Measurements from ENCODE around the gene XPO5. TPM values are rescaled to one million over a fixed set of nuclear protein-coding genes. Genes with fewer than 3 reads are reported as not detected.
"Not testable (repeated sequence)": the region's sequence is repeated elsewhere in the genome, so short reads cannot be mapped to it uniquely, and the experiment has no call there.

Gene XPO5
- total RNA-seq, 1 donor from 2014 or later = 32.4 TPM

DNA sequence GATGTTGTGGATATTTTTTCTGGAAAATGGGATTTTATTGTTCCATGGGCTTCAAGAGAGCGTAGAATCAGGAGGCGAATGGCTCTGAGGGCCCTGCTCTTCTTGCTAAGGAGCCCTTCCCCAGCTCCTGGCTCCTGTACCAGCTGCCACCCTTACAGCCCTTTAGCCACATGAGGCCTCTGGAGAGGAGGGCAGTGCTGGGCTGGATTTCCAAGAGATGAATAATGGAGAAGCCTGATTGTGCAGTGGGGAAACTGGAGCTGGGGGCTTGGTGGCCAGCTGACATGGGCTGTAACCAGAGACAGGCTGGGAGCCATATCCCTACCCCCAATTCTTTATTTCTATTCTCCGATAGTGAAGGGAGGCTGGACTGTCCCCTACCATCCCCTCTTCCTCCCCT is 74.9 kb downstream of the XPO5 start:
- TF ChIP-seq, protein P1, sequence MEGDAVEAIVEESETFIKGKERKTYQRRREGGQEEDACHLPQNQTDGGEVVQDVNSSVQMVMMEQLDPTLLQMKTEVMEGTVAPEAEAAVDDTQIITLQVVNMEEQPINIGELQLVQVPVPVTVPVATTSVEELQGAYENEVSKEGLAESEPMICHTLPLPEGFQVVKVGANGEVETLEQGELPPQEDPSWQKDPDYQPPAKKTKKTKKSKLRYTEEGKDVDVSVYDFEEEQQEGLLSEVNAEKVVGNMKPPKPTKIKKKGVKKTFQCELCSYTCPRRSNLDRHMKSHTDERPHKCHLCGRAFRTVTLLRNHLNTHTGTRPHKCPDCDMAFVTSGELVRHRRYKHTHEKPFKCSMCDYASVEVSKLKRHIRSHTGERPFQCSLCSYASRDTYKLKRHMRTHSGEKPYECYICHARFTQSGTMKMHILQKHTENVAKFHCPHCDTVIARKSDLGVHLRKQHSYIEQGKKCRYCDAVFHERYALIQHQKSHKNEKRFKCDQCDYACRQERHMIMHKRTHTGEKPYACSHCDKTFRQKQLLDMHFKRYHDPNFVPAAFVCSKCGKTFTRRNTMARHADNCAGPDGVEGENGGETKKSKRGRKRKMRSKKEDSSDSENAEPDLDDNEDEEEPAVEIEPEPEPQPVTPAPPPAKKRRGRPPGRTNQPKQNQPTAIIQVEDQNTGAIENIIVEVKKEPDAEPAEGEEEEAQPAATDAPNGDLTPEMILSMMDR (IDR thresholded peaks at IDR 0.05) = no peak
- Mint-ChIP-seq H3K4me3 (ENCODE audit: unreplicated experiment) (no peak overlapping the region), H3K36me3 (ENCODE audit: low read depth) (peaks cover 23% of the 10 kb centered on the region)

DNA sequence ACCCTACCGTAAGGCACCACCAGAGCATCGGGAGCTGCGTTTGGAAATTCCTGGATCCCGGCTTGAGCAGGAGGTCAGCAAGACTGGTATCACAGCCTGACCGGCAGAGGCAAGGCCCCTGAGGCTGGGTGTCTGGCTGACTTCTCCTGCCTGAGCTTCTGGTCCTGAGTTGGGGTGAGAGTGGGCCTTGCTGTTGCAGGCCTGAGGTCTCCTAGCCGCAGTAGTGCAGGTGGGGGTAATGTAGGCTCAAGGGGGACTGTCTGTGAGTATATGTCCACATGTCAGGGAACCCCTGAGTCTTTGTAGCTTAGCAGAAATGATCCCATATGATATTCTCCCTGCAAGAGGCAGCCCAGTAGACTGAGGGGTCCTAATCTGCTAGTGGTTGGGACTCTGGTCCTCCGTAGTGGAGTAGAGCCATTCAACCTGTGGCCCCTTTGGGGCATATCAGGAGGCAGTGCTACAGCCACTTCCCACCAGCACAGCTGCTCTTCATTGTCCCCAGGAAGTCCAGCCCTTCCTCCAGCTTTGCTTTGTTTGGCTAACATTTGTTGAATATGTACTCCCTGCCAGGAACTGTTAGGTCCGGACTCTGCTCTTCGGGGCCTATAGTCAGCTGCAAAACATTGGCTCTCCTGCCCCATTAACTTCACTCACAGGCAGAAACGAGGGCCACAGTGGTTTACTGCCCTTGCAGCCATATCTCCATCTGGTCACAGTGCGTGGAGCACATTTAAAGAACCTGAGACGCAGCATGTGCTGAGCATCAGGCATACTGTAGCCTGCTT is 76.6 kb downstream of the XPO5 start:
- no peak overlapping the region for H3K4me3 Mint-ChIP-seq (ENCODE audit: unreplicated experiment)
- H3K36me3 Mint-ChIP-seq (ENCODE audit: low read depth) = peaks cover 22% of the 10 kb centered on the region
- TF ChIP-seq, protein P1 (IDR thresholded peaks at IDR 0.05) = no peak
- peaks cover 35% of the 10 kb centered on the region for H3K4me1 Mint-ChIP-seq (ENCODE audit: low read depth)
- H3K9me3 Mint-ChIP-seq (ENCODE audit: low read depth) = no peaks in the 10 kb centered on the region
- no peaks in the 10 kb centered on the region for H3K27me3 Mint-ChIP-seq (ENCODE audit: low read depth)
- no peak overlapping the region for H3K27ac Mint-ChIP-seq (ENCODE audit: unreplicated experiment)
- no peak for DNase-seq (ENCODE audit: low spot score)

More for the DNA sequence above, 74.9 kb downstream of the XPO5 start:
- no peaks in the 10 kb centered on the region for H3K9me3 Mint-ChIP-seq (ENCODE audit: low read depth)
- H3K4me1 Mint-ChIP-seq (ENCODE audit: low read depth) = peaks cover 25% of the 10 kb centered on the region
- H3K27ac Mint-ChIP-seq (ENCODE audit: unreplicated experiment) = no peak overlapping the region
- H3K27me3 Mint-ChIP-seq (ENCODE audit: low read depth) = no peaks in the 10 kb centered on the region
- no peak for DNase-seq (ENCODE audit: low spot score)

DNA sequence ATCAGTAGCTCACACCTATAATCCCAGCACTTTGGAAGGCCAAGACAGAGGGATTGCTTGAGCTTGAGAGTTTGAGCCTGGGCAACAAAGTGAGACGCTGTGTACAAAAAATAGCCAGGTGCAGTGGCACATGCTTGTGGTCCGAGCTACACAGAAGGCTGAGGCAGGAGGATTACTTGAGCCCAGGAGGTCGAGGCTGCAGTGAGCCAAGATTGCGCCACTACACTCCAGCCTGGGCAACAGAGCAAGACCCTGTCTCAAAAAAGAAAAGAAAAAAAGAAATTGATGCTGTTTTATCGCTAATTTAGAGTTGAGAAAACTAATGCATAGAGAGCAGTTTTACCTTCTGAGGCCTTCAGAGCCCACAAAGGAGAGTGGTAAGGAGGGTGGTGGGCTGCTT is 77.5 kb downstream of the XPO5 start:
- not testable (repeated sequence) for H3K27me3 Mint-ChIP-seq (ENCODE audit: low read depth); H3K9me3 Mint-ChIP-seq (ENCODE audit: low read depth); H3K27ac Mint-ChIP-seq (ENCODE audit: unreplicated experiment); H3K4me3 Mint-ChIP-seq (ENCODE audit: unreplicated experiment); DNase-seq (ENCODE audit: low spot score)
- Mint-ChIP-seq H3K4me1 (ENCODE audit: low read depth) (peaks cover 35% of the 10 kb centered on the region), H3K36me3 (ENCODE audit: low read depth) (peaks cover 18% of the 10 kb centered on the region)

DNA sequence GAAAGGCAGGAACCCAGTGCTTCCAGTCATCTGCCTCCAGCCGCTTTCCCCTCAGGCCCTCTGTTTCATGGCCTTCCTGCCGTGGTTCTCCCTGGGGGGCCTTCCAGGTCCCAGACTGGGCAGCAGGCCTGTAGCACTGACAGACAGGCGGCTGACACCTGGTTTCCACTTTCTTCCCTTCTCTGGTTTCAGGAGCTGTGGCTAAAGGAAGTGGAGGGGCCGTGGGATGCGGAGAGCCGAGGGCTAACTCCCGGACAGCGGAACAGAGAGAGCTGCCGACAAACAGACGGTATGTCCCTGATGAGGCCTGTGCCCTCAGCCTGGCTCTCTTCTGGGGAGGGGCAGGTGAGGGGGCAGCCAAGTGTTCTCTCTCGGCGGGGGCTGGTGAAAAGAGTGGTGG is 78.1 kb downstream of the XPO5 start:
- DNase-seq (ENCODE audit: low spot score) = no peak
- H3K4me3 Mint-ChIP-seq (ENCODE audit: unreplicated experiment) = no peak overlapping the region
- H3K27ac Mint-ChIP-seq (ENCODE audit: unreplicated experiment) = no peak overlapping the region
- H3K27me3 Mint-ChIP-seq (ENCODE audit: low read depth) = no peaks in the 10 kb centered on the region
- peaks cover 41% of the 10 kb centered on the region for H3K4me1 Mint-ChIP-seq (ENCODE audit: low read depth)
- peaks cover 16% of the 10 kb centered on the region for H3K36me3 Mint-ChIP-seq (ENCODE audit: low read depth)
- TF ChIP-seq, protein P1 (IDR thresholded peaks at IDR 0.05) = no peak
- no peaks in the 10 kb centered on the region for H3K9me3 Mint-ChIP-seq (ENCODE audit: low read depth)

DNA sequence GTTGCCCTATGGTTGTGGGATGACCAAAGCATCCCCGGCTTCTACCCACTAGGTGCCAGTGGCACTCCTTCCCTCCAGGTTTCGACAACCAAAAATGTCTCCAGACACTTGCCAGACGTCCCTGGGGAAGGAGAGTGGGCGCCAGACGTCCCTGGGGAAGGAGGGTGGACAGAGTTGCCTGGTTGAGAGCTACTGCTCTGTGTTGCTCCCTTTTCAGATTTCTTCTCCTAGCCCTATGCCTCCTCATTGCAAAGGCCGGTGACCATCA is 78.8 kb downstream of the XPO5 start:
- no peak overlapping the region for H3K4me3 Mint-ChIP-seq (ENCODE audit: unreplicated experiment)
- peaks cover 16% of the 10 kb centered on the region for H3K36me3 Mint-ChIP-seq (ENCODE audit: low read depth)
- no peaks in the 10 kb centered on the region for H3K9me3 Mint-ChIP-seq (ENCODE audit: low read depth)
- no peak overlapping the region for H3K27ac Mint-ChIP-seq (ENCODE audit: unreplicated experiment)
- TF ChIP-seq, protein P1 (IDR thresholded peaks at IDR 0.05) = no peak
- H3K4me1 Mint-ChIP-seq (ENCODE audit: low read depth) = peaks cover 48% of the 10 kb centered on the region
- no peak for DNase-seq (ENCODE audit: low spot score)
- no peaks in the 10 kb centered on the region for H3K27me3 Mint-ChIP-seq (ENCODE audit: low read depth)
